HFF-Myc (cell line): ENCODE measurements around the gene DLG2.

ENCODE experiments used
- DNase-seq: peaks from one replicate; pipeline ENCODE4 v3.0.0-alpha.2; 2011; ENCODE audit warnings: low read depth; ENCODE audit errors: extremely low read depth
- H3K4me3 ChIP-seq: replicated peaks from 2 replicates; pipeline ENCODE4 v1.5.1; 2011; ENCODE audit warnings: low read depth, mild to moderate bottlenecking, control low read depth, low read length
- TF ChIP-seq, protein P1 (sequence below): IDR thresholded peaks from 2 replicates; pipeline ENCODE4 v1.5.1; 2012; ENCODE audit warnings: mild to moderate bottlenecking, low read depth, low read length, control low read depth; ENCODE audit errors: missing control alignments

The DLG2 gene

DNA sequence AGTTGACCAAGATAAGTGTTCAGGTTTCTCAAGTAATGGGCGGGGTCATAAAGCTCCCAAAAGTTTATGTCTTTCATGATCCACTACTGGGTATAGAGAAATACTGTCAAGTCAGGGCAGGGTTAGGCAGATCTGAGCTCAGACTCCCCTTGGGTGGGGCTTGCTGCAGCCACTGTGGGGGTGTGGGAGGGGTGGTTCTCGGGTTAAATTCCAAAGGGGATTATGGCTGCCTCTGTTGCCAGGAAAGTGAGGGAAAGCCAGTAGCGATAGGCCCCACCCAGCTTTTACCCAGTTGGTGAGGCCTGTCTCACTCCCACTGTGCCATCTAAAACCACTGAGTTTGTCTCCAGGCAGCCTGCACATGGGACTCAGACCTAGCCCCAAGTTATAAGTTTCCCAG is 37.8 kb downstream of the DLG2 start:
- H3K4me3 ChIP-seq, result no peak overlapping the region
- TF ChIP-seq, protein P1, sequence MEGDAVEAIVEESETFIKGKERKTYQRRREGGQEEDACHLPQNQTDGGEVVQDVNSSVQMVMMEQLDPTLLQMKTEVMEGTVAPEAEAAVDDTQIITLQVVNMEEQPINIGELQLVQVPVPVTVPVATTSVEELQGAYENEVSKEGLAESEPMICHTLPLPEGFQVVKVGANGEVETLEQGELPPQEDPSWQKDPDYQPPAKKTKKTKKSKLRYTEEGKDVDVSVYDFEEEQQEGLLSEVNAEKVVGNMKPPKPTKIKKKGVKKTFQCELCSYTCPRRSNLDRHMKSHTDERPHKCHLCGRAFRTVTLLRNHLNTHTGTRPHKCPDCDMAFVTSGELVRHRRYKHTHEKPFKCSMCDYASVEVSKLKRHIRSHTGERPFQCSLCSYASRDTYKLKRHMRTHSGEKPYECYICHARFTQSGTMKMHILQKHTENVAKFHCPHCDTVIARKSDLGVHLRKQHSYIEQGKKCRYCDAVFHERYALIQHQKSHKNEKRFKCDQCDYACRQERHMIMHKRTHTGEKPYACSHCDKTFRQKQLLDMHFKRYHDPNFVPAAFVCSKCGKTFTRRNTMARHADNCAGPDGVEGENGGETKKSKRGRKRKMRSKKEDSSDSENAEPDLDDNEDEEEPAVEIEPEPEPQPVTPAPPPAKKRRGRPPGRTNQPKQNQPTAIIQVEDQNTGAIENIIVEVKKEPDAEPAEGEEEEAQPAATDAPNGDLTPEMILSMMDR, result no peak
- DNase-seq, result no peak

DNA sequence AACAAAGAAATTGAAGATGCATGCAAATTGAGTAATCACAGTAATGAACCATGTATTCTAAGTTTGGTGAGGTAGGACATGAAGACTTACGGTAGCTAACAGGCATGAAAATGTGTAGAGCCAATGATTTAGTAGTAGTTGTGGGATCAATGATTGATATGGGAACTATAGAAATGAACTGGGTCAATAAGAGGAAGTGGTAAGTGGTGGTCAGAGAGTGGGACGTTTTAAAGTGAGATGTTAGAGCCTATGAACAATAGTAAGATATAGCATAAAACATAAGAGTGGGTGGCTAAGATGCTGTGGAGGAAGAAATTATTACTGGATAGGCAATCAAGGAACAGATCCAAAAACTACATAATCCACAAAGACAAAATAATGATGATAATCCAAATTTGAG is 45.0 kb downstream of the DLG2 start:
- TF ChIP-seq, protein P1, result no peak
- DNase-seq, result no peak
- no peak overlapping the region for H3K4me3 ChIP-seq

DNA sequence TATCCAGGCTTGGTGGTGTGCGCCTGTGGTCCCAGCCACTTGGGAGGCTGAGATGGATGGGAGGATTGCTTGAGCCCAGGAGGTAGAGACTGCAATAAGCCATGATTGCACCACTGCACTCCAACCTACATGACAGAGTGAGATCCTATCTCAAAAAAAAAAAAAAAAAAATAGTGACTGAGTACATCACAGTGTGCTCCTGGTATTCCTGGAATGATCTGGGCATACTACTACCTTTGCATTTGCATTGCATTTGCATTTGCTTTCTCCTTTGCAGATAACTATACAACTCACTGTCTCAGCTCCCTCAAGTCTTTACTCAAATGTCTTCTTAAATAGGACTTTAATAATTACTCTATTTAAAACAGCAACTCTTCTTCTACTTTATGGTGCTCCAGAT is 51.8 kb downstream of the DLG2 start:
- H3K4me3 ChIP-seq, result no peak overlapping the region
- DNase-seq, result no peak

DNA sequence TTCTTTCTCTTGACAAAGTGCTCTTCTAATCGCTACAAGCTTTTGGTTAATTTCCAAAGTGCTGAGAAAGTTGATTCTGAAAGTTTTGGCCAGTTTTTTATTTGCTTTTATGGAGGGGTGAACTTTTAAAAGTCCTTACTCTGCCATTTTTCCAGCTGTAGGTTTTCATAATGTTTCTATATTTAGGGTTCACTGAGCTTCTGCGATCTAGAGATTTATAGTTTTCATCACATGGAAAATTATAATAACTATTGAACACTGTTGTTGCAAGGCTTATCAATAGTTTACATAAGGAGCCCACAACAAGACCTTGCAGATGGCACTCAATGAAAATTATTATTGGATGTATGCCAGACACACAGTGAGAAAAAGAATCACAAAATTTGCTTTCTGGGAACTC is 55.1 kb downstream of the DLG2 start:
- no peak overlapping the region for H3K4me3 ChIP-seq
- DNase-seq, result no peak
- TF ChIP-seq, protein P1, result no peak

More for the DNA sequence above, 51.8 kb downstream of the DLG2 start:
- TF ChIP-seq, protein P1, result no peak

DNA sequence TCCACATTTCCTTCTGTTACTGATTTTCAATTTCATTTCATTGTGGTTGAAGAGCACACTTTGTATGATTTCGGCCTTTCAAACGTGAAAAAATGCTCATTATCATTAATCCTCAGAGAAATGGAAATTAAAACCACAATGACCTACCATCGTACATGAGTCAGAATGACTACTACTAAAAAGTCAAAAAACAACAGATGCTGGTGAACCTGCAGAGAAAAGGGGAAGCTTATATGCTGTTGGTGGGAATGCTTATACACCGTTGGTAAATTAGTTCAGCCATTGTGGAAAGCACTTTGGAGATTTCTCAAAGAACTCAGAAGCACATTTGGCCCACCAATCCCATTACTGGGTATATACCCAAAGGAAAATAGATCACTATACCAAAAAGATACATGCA is 57.6 kb downstream of the DLG2 start:
- TF ChIP-seq, protein P1, result no peak
- no peak overlapping the region for H3K4me3 ChIP-seq
- no peak for DNase-seq

DNA sequence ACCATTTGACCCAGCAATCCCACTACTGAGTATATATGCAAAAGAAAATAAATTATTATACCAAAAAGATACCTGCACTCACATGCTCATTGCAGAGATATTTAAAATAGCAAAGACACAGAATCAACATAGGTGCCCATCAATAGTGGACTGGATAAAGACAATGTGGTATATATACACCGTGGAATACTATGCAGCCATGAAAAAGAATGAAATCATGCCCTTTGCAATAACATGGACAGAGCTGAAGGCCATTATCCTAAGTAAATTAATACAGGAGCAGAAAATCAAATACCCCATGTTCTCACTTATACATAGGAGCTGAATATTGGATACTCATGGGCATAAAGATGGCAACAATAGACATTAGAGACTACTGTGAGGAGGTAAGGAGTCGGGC is 68.7 kb downstream of the DLG2 start:
- no peak for DNase-seq
- TF ChIP-seq, protein P1, result no peak
- H3K4me3 ChIP-seq, result no peak overlapping the region

DNA sequence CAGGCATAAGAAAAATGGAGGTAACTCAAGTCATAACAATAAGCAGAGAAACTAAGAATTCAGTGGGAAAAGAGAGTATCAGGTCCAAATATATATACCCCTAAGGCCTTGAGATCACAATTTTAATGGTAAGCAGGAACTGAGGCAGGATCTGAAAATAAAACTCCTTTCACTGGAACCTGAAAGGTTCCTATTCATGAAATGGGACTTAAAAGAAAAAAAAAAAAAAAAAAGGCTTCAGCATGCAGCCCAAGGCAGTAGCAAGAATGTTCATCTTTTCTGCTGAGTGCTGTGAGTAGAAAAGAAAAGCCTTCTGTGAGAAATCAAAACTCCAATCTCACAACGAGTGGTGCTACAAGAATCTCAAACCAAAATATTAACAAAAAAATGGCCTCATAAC is 75.3 kb downstream of the DLG2 start:
- TF ChIP-seq, protein P1, result no peak
- H3K4me3 ChIP-seq, result no peak overlapping the region
- no peak for DNase-seq
